Rectal smooth muscle tissue (tissue), 1 donor: ENCODE data around the gene SYT7.

Experiments used
- H3K27ac ChIP-seq: one replicate; pipeline ENCODE4 v1.7.0; 2013; ENCODE audit warnings: low read depth, low read length, inconsistent platforms
- H3K27me3 ChIP-seq: one replicate; pipeline ENCODE4 v1.7.0; 2013; ENCODE audit warnings: low read length; ENCODE audit not compliant: control insufficient read depth, insufficient read depth
- H3K36me3 ChIP-seq: one replicate; pipeline ENCODE4 v1.7.0; 2013; ENCODE audit warnings: low read length; ENCODE audit not compliant: control insufficient read depth, insufficient read depth
- H3K4me1 ChIP-seq: one replicate; pipeline ENCODE4 v1.7.0; 2013; ENCODE audit warnings: low read length; ENCODE audit not compliant: control insufficient read depth, insufficient read depth
- H3K4me3 ChIP-seq: one replicate; pipeline ENCODE4 v1.7.0; 2013; ENCODE audit warnings: low read length
- H3K9ac ChIP-seq: one replicate; pipeline ENCODE4 v1.7.0; 2013; ENCODE audit warnings: low read length

The SYT7 gene

GRCh38 chr11:61542705-61543104 is 38.2 kb downstream of the SYT7 start:
- Histone ChIP-seq H3K4me1 (no peaks in the 10 kb centered on the region), H3K27me3 (peaks cover 5% of the 10 kb centered on the region), H3K4me3 (no peak overlapping the region), H3K27ac (no peak overlapping the region), H3K9ac (no peak overlapping the region), H3K36me3 (no peaks in the 10 kb centered on the region)

DNA sequence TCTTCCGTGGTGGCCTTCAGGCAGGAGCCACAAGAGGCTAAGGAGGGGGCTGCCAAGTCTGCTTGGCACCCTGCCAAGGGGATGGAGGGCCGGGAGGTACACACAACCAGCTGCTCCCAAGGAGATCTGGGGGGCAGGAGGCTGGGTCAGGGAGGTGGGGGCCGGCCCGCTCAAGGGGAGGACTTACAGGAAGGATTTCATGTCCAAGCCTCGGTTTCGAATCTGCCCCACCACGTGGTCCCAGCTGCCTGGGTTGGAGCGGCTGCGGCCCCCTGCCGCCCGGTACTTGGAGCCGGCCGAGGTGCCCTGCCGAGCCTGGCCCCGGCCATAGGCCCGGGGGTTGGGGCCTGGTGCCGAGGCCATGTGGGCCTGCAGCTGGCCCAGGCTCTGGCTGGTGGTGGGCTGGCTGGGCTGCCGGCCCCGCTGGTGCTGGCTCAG is 38.8 kb downstream of the SYT7 start:
- H3K36me3 ChIP-seq, result no peaks in the 10 kb centered on the region
- no peak overlapping the region for H3K9ac ChIP-seq
- no peaks in the 10 kb centered on the region for H3K4me1 ChIP-seq
- H3K4me3 ChIP-seq, result no peak overlapping the region
- H3K27me3 ChIP-seq, result peaks cover 5% of the 10 kb centered on the region
- no peak overlapping the region for H3K27ac ChIP-seq

DNA sequence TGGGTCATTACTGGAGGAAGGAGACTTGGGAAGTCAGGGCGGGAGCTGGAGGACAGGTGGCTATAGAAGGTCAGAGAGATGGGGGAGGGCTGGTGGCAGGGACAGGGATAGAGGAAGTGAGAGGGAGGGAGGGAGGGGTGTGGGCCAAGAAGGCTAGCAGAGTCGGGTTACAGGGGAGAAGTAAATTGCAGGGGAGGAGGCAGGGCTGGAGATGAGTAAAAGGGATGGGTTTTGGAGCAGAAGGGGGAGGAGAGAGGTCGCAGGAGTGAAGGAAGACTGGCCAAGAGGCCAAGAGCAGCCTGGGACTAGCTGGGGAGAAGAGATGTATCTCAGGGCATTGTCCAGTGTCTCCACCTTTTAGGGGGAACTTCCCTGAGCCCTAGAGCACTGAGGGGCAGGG is 39.3 kb downstream of the SYT7 start:
- Histone ChIP-seq H3K9ac (no peak overlapping the region), H3K4me1 (no peaks in the 10 kb centered on the region), H3K36me3 (no peaks in the 10 kb centered on the region), H3K4me3 (no peak overlapping the region), H3K27me3 (peaks cover 5% of the 10 kb centered on the region), H3K27ac (no peak overlapping the region)

DNA sequence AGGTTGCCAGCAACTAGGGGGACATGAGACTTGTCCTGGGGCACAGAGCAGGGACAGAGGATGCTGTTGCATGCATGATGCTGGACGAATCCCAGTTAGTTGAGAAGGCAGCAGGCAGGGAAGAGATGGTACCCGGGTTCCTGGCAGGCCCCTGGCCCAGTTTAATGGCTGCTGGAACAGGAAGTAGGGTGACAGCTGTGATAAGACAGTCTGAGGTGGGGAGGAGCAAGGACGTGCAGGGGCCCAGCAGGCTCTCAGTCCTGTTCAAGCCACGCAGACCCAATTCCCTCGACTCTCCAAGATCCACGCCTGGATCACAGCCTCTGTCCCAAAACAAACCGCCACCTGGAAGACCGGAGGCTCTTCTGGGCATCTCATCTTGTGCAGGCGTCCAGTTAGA is 40.3 kb downstream of the SYT7 start:
- Histone ChIP-seq H3K9ac (no peak overlapping the region), H3K27ac (no peak overlapping the region), H3K36me3 (no peaks in the 10 kb centered on the region), H3K27me3 (peaks cover 5% of the 10 kb centered on the region), H3K4me3 (no peak overlapping the region), H3K4me1 (no peaks in the 10 kb centered on the region)

- H3K9ac ChIP-seq, result no peak overlapping the region
- H3K27ac ChIP-seq, result no peak overlapping the region
- H3K4me3 ChIP-seq, result no peak overlapping the region
- H3K36me3 ChIP-seq, result no peaks in the 10 kb centered on the region
- H3K4me1 ChIP-seq, result no peaks in the 10 kb centered on the region
- peaks cover 5% of the 10 kb centered on the region for H3K27me3 ChIP-seq
Measured at GRCh38 chr11:61539831-61540357, 41.0 kb downstream of the SYT7 start.

DNA sequence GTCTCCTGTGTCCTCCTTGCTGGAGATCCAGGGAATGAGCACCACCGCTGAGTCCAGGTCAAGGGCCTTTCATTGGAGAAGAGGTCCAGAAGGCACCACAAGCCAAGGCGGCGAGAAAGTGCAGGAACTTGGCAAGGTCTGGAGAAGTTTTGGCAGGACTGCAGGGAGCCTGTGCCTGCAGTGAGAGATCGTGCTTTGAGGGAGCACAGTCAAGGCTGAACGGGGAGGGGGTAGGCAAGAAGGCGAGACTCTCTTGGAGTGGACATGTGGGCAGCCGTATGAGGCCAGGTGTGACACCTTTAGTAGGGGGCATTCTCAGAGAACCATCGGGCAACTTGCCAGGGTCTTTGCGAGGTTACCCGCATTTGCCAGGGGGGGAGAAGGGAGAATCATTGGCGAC is 41.9 kb downstream of the SYT7 start:
- no peak overlapping the region for H3K27ac ChIP-seq

DNA sequence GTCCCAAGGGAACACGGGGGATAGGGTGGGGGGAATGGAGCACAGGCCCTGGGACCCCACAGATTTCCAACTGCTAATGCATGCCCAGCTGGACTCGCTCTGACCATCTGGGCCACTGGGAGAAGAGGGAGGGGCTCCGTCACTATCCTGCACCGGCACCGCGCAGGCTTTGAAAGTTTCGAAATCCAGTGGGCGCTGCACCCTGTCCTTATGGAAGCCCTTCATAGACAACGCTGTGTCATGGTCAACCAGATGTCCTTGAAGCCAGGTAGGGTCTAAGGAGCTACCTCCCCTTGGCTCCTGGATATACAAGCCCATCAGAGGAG is 42.3 kb downstream of the SYT7 start:
- peaks cover 5% of the 10 kb centered on the region for H3K27me3 ChIP-seq
- H3K4me1 ChIP-seq, result no peaks in the 10 kb centered on the region
- no peak overlapping the region for H3K9ac ChIP-seq
- no peaks in the 10 kb centered on the region for H3K36me3 ChIP-seq
- no peak overlapping the region for H3K27ac ChIP-seq
- H3K4me3 ChIP-seq, result no peak overlapping the region

More for the DNA sequence above, 41.9 kb downstream of the SYT7 start:
- Histone ChIP-seq H3K27me3 (peaks cover 5% of the 10 kb centered on the region), H3K9ac (no peak overlapping the region), H3K4me3 (no peak overlapping the region), H3K36me3 (no peaks in the 10 kb centered on the region), H3K4me1 (no peaks in the 10 kb centered on the region)

GRCh38 chr11:61537326-61537725 is 43.5 kb downstream of the SYT7 start:
- no peak overlapping the region for H3K9ac ChIP-seq
- H3K27ac ChIP-seq, result no peak overlapping the region
- no peaks in the 10 kb centered on the region for H3K4me1 ChIP-seq
- no peaks in the 10 kb centered on the region for H3K36me3 ChIP-seq
- no peak overlapping the region for H3K4me3 ChIP-seq
- H3K27me3 ChIP-seq, result peaks cover 5% of the 10 kb centered on the region

- no peaks in the 10 kb centered on the region for H3K4me1 ChIP-seq
- no peak overlapping the region for H3K4me3 ChIP-seq
- H3K9ac ChIP-seq, result no peak overlapping the region
- no peak overlapping the region for H3K27ac ChIP-seq
- H3K27me3 ChIP-seq, result peaks cover 5% of the 10 kb centered on the region
- no peaks in the 10 kb centered on the region for H3K36me3 ChIP-seq
Measured at GRCh38 chr11:61536676-61537270, 44.1 kb downstream of the SYT7 start.

DNA sequence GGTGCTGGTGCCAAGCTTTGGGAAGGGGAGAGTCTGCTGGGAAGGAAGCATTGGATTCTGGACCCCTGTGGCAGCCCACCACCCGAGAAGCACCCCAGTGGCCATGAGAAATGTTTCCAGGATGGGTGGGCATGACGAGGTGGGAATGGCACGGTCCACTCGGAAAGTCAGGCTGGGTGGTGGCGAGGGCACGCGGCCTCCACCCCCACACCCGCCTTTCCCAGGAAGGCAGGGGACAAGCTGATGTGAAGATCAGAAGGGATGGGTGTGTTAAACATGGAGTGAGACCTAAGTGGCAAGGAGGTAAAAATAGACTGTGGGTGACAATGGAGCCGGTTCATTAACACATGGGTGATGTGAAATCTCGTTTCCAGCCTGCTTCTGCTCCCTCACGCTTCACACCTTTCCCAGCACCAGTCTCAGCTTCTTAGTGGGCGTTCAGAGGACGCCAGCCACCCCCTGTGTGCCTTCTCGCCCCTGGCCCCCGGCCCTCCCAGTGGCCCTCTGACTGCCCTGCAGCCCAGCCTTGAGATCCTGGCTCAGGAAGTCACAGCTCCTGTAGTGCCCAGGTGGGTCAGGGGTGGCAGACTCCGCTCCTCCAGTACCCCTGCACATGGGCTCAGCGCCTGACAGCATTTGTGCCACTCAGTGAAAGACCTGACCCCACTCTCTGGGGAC is 44.7 kb downstream of the SYT7 start:
- no peak overlapping the region for H3K9ac ChIP-seq
- no peak overlapping the region for H3K4me3 ChIP-seq
- H3K27me3 ChIP-seq, result peaks cover 5% of the 10 kb centered on the region
- no peaks in the 10 kb centered on the region for H3K36me3 ChIP-seq
- no peaks in the 10 kb centered on the region for H3K4me1 ChIP-seq
- no peak overlapping the region for H3K27ac ChIP-seq

DNA sequence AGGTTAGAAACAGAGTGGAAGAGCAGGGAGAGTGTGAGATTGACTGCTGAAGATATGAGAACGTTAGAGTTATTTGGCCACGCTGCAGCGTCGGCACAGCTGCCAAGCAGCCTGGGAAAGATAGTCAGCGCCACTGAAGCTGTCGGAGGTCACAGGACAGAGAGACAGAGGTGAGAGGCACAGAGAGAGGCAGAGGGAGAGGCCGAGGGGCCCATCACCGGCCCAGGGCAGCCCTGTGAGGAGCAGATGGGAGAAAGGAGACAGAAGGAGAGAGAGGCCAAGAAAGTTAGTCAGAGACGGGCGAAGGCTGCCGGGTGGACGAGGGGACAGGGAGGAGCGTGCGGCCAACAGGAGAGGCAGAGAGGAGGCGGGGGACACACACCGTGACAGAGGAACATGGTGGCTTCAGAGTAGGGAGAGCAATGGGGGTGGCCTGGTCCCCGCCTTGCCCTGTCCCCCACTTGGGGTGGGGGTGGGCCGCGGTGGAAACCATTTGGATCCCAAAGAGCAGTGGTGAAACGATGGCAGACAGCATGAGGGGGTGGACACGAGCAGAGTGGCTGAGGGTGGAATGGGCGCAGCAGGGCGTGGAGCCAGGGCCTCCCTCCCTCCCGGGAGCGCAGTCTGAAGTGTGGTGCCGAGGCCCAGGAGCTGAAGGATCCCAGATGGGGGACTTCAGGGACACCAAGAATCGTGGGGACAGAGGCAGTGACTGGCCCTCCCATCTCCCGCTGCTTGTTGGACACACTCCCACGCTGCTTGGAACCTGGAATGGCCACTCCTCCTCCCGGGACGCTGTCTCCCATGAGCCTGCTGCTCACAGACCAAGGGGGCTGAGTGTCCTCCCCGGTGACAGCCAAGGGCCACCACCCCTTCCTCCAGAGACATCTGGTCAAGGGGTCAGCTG is 45.7 kb downstream of the SYT7 start:
- Histone ChIP-seq H3K36me3 (no peaks in the 10 kb centered on the region), H3K27me3 (peaks cover 5% of the 10 kb centered on the region), H3K27ac (no peak overlapping the region), H3K4me1 (no peaks in the 10 kb centered on the region), H3K4me3 (no peak overlapping the region), H3K9ac (no peak overlapping the region)

- no peak overlapping the region for H3K27ac ChIP-seq
- H3K36me3 ChIP-seq, result no peaks in the 10 kb centered on the region
- H3K27me3 ChIP-seq, result peaks cover 3% of the 10 kb centered on the region
- no peaks in the 10 kb centered on the region for H3K4me1 ChIP-seq
- H3K4me3 ChIP-seq, result no peak overlapping the region
- no peak overlapping the region for H3K9ac ChIP-seq
Measured at GRCh38 chr11:61534025-61534932, 46.6 kb downstream of the SYT7 start.
